Karpas-422 (cell line): Measurements from ENCODE around the gene CFAP410. TPM values are rescaled to one million over a fixed set of nuclear protein-coding genes. Genes with fewer than 3 reads are reported as not detected.

Source experiments
- DNase-seq: peaks from one replicate; pipeline ENCODE4 v3.0.0-alpha.2; 2015
- H2AFZ ChIP-seq: fragments of 200-600 bp; sonication (generic); 2 replicates; pipeline ENCODE4 v1.6.1; 2014; ENCODE audit warnings: antibody characterized with exemption, low read length, mixed read lengths
- H3K27ac ChIP-seq: fragments of 200-600 bp; sonication (generic); 2 replicates; pipeline ENCODE4 v1.5.1; 2014; ENCODE audit warnings: mild to moderate bottlenecking, low read length, moderate library complexity
- H3K27me3 ChIP-seq: fragments of 200-600 bp; sonication (generic); 2 replicates; pipeline ENCODE4 v1.6.1; 2014; ENCODE audit warnings: low read length, mixed read lengths
- H3K36me3 ChIP-seq: fragments of 200-600 bp; sonication (generic); 2 replicates; pipeline ENCODE4 v1.6.1; 2014; ENCODE audit warnings: low read length, mixed read lengths; ENCODE audit not compliant: insufficient read depth
- H3K4me1 ChIP-seq: fragments of 200-600 bp; sonication (generic); 2 replicates; pipeline ENCODE4 v1.6.1; 2014; ENCODE audit warnings: mild to moderate bottlenecking, low read length, mixed read lengths
- H3K4me2 ChIP-seq: fragments of 200-600 bp; sonication (generic); 2 replicates; pipeline ENCODE4 v1.6.1; 2014; ENCODE audit warnings: low read length, low read depth, mild to moderate bottlenecking; ENCODE audit not compliant: poor library complexity, severe bottlenecking
- H3K4me3 ChIP-seq: fragments of 200-600 bp; sonication (generic); 2 replicates; pipeline ENCODE4 v1.5.1; 2014; ENCODE audit warnings: mild to moderate bottlenecking, antibody characterized with exemption, low read length, mixed read lengths
- H3K79me2 ChIP-seq: fragments of 200-600 bp; sonication (generic); 2 replicates; pipeline ENCODE4 v1.6.1; 2014; ENCODE audit warnings: mild to moderate bottlenecking, low read length, mixed read lengths
- H3K9ac ChIP-seq: fragments of 200-600 bp; sonication (generic); 2 replicates; pipeline ENCODE4 v1.6.0; 2014; ENCODE audit warnings: low read length
- H3K9me2 ChIP-seq: fragments of 200-600 bp; sonication (generic), shearing (Covaris generic); replicated peaks from 2 replicates; pipeline ENCODE4 v1.6.0; 2014; ENCODE audit warnings: mild to moderate bottlenecking, low read length, moderate library complexity; ENCODE audit not compliant: insufficient read depth
- H3K9me3 ChIP-seq: fragments of 300-700, 200-600 bp; sonication (generic); 2 replicates; pipeline ENCODE4 v1.6.1; 2014; ENCODE audit warnings: low read length, mixed read lengths
- H4K20me1 ChIP-seq: fragments of 200-600 bp; sonication (generic); 2 replicates; pipeline ENCODE4 v1.6.1; 2014; ENCODE audit warnings: mild to moderate bottlenecking, antibody characterized with exemption, low read length, low read depth; ENCODE audit not compliant: insufficient read depth
- total RNA-seq: library from RNA; depleted of rRNA; stranded (reverse); fragments of >200 nt; shearing (Covaris generic); gene quantifications from 2 replicates; pipeline ENCODE4 v1.2.3, GENCODE V29; 2014; ENCODE audit warnings: low replicate concordance; rRNA removed

Gene CFAP410
- total RNA-seq, 1 experiment from 2014 or later, result 7.9 TPM

DNA sequence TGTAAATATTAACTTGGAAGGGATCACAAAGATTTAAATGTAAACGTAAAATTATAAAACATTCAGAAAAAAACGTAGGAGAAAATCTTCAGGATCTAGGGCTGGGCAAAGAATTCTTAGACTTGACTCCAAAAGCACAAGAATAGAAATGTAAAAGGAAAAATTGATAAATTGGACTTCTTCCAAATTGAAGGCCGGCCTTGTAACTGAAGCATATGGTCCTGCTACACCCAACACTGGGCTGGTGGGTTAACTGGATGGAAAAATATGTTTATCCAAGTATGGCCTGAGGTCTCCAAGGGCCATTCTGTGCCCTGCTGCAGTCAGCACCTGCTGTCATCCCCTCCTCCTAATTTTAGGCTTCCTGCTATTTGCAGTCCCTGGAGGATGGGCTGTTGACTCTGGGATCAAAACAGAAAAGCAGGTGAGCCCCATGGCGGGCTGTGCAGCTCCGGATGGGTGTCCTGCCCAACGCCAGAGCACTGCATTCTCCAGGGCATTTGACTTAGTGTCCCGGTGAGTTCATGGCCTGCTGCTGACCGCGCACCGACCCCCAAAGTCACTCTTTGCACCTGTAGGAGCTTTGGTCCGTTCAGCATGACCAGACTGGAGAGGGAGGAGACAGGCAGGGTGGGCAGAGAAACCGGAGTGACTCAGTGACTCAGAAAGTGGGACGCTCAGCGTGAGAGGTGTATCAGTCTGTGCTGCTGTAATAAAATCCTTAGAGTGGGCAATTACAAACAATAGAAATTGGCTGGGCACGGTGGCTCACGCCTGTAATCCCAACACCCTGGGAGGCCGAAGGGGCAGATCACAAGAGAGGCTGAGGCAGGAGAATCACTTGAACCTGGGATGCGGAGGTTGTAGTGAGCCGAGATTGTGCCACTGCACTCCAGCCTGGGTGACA is 59.6 kb downstream of the CFAP410 start:
- H3K79me2 ChIP-seq, result no peaks in the 10 kb centered on the region
- DNase-seq, result no peak
- H3K4me2 ChIP-seq, result no peak overlapping the region
- H3K9me3 ChIP-seq, result no peaks in the 10 kb centered on the region
- no peak overlapping the region for H3K9ac ChIP-seq
- H3K27ac ChIP-seq, result no peak overlapping the region
- H3K4me1 ChIP-seq, result peaks cover 6% of the 10 kb centered on the region
- no peak overlapping the region for H3K4me3 ChIP-seq
- H3K9me2 ChIP-seq, result no peaks in the 10 kb centered on the region
- H4K20me1 ChIP-seq, result no peaks in the 10 kb centered on the region
- no peak overlapping the region for H2AFZ ChIP-seq
- no peaks in the 10 kb centered on the region for H3K36me3 ChIP-seq
- no peaks in the 10 kb centered on the region for H3K27me3 ChIP-seq

Other genes with a start within 250 kb of the CFAP410 start
- 0.29 and 1.0 TPM in 2 replicates for gene PWP2, start 232.0 kb downstream of the CFAP410 start, total RNA-seq
- 3.1 and 14.9 TPM in 2 replicates for gene GATD3, start 205.7 kb downstream of the CFAP410 start, total RNA-seq
- 0.37 and 0.83 TPM in 2 replicates for gene ICOSLG, start 98.4 kb downstream of the CFAP410 start, total RNA-seq
- gene DNMT3L, start 77.5 kb downstream of the CFAP410 start, total RNA-seq, result not detected in 2 replicates
- not detected in 2 replicates for gene AIRE, start 53.5 kb downstream of the CFAP410 start, total RNA-seq
- gene PFKL, start 39.3 kb downstream of the CFAP410 start, total RNA-seq, result 68.8 and 150 TPM in 2 replicates
- gene TRPM2, start 14.2 kb upstream of the CFAP410 start, total RNA-seq, result 0.90 TPM in 1 of 2 replicates, not detected in the other
- not detected in 2 replicates for gene LRRC3, start 116.1 kb upstream of the CFAP410 start, total RNA-seq
- gene KRTAP10-1, start 200.8 kb upstream of the CFAP410 start, total RNA-seq, result not detected in 2 replicates
- not detected in 2 replicates for gene KRTAP10-2, start 212.1 kb upstream of the CFAP410 start, total RNA-seq
- gene KRTAP10-3, start 219.4 kb upstream of the CFAP410 start, total RNA-seq, result not detected in 2 replicates
- gene KRTAP10-4, start 234.3 kb upstream of the CFAP410 start, total RNA-seq, result not detected in 2 replicates
- gene KRTAP10-5, start 241.2 kb upstream of the CFAP410 start, total RNA-seq, result not detected in 2 replicates